SK-N-SH treated with all-trans-retinoic acid at 6 μM for 48 hours (cell line): ENCODE results near the gene PTPRD.

Source experiments
- ATAC-seq: fragments of 200-7000 bp; cut with Tn5 transposase; 3 replicates; pipeline ENCODE4 v1.9.1; 2020; ENCODE audit warnings: mild to moderate bottlenecking, moderate library complexity
- ARNTL ChIP-seq: fragments of 450-650 bp; formaldehyde crosslinking; IDR thresholded peaks from 2 replicates; pipeline ENCODE4 v1.5.0; 2020; ENCODE audit warnings: low read depth, mild to moderate bottlenecking, moderate library complexity, borderline replicate concordance
- BACH2 ChIP-seq: fragments of 250-450 bp; sonication (Bioruptor Pico); IDR thresholded peaks from 2 replicates; pipeline ENCODE4 v1.9.0; 2021; ENCODE audit warnings: mild to moderate bottlenecking, borderline replicate concordance
- CSDC2 ChIP-seq: fragments of 250-450 bp; sonication (Bioruptor Pico); IDR thresholded peaks from 2 replicates; pipeline ENCODE4 v1.5.0; 2020; ENCODE audit warnings: mild to moderate bottlenecking, moderate library complexity
- ESRRG ChIP-seq: fragments of 250-450 bp; sonication (Bioruptor Pico); IDR thresholded peaks from 2 replicates; pipeline ENCODE4 v1.6.1; 2021; ENCODE audit warnings: mild to moderate bottlenecking
- ISL1 ChIP-seq: fragments of 250-450 bp; sonication (Bioruptor Pico); IDR thresholded peaks from 2 replicates; pipeline ENCODE4 v2.1.2; 2022; ENCODE audit warnings: mild to moderate bottlenecking, moderate library complexity
- OSR1 ChIP-seq: fragments of 250-450 bp; sonication (Bioruptor Pico); IDR thresholded peaks from 2 replicates; pipeline ENCODE4 v1.8.0; 2022; ENCODE audit warnings: moderate library complexity, mild to moderate bottlenecking, inconsistent platforms
- PPARA ChIP-seq: fragments of 250-450 bp; sonication (Bioruptor Pico); IDR thresholded peaks from 2 replicates; pipeline ENCODE4 v1.5.0; 2020; ENCODE audit warnings: mild to moderate bottlenecking, borderline replicate concordance
- RARB ChIP-seq: fragments of 250-450 bp; sonication (Bioruptor Pico); IDR thresholded peaks from 2 replicates; pipeline ENCODE4 v1.8.0; 2021; ENCODE audit warnings: mild to moderate bottlenecking, moderate library complexity
- TCF4 ChIP-seq: fragments of 250-450 bp; sonication (Bioruptor Pico); IDR thresholded peaks from 2 replicates; pipeline ENCODE4 v1.8.0; 2021; ENCODE audit warnings: mild to moderate bottlenecking, moderate library complexity, borderline replicate concordance
- TOX ChIP-seq: fragments of 250-450 bp; sonication (Bioruptor Pico); IDR thresholded peaks from 2 replicates; pipeline ENCODE4 v1.8.0; 2021; ENCODE audit warnings: mild to moderate bottlenecking, moderate library complexity, borderline replicate concordance
- ZC3H10 ChIP-seq: fragments of 250-450 bp; sonication (Bioruptor Pico); IDR thresholded peaks from 2 replicates; pipeline ENCODE4 v1.5.1; 2021; ENCODE audit warnings: mild to moderate bottlenecking, moderate library complexity
- ZFP3 ChIP-seq: fragments of 250-450 bp; sonication (Bioruptor Pico); IDR thresholded peaks from 2 replicates; pipeline ENCODE4 v1.5.0; 2020; ENCODE audit warnings: mild to moderate bottlenecking, moderate library complexity
- ZFP30 ChIP-seq: fragments of 450-650 bp; formaldehyde crosslinking; IDR thresholded peaks from 2 replicates; pipeline ENCODE4 v1.5.0; 2022; ENCODE audit warnings: mild to moderate bottlenecking, moderate library complexity
- ZNF70 ChIP-seq: fragments of 450-650 bp; formaldehyde crosslinking; IDR thresholded peaks from 2 replicates; pipeline ENCODE4 v1.5.0; 2020; ENCODE audit warnings: mild to moderate bottlenecking, moderate library complexity
- ZNF8 ChIP-seq: fragments of 450-650 bp; formaldehyde crosslinking; IDR thresholded peaks from 2 replicates; pipeline ENCODE4 v1.5.0; 2020; ENCODE audit warnings: mild to moderate bottlenecking, moderate library complexity
- TF ChIP-seq, protein P1 (sequence below): fragments of 250-450 bp; sonication (Bioruptor Pico); IDR thresholded peaks from 2 replicates; pipeline ENCODE4 v1.5.1; 2020; ENCODE audit warnings: low read depth, mild to moderate bottlenecking, moderate library complexity
- TF ChIP-seq, protein P2 (sequence below): fragments of 250-450 bp; sonication (Bioruptor Pico); IDR thresholded peaks from 2 replicates; pipeline ENCODE4 v1.8.0; 2021; ENCODE audit warnings: low read depth, mild to moderate bottlenecking, moderate library complexity, borderline replicate concordance
- TF ChIP-seq, protein P3 (sequence below): fragments of 250-450 bp; sonication (Bioruptor Pico); IDR thresholded peaks from 2 replicates; pipeline ENCODE4 v1.5.1; 2021; ENCODE audit warnings: mild to moderate bottlenecking, moderate library complexity
- TF ChIP-seq, protein P4 (sequence below): fragments of 250-450 bp; sonication (Bioruptor Pico); IDR thresholded peaks from 2 replicates; pipeline ENCODE4 v1.5.0; 2020; ENCODE audit warnings: mild to moderate bottlenecking, moderate library complexity

Gene PTPRD

DNA sequence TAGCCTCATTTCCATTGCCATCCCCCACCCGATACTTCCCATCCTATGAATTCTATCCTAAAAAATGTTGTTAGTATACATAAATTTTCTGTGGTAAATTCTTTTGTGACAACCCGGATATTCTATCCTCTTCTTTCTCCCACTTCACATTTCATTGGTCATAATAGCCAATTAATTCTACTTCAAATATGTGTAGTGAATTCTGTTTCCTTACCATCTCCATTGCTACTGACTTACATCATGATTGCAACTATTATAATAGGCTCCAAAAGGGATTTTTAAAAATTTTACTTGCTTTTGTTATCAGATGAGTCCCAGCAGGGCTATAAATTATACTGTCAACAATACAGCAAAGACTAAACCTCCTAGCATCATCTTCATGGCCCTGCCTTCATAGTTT lies 1326.8 kb downstream of the PTPRD start:
- TF ChIP-seq ISL1 (no peak), OSR1 (no peak), TCF4 (no peak), ESRRG (CRISPR knock-in tag) (no peak), ZC3H10 (no peak), ZNF70 (CRISPR knock-in tag) (no peak), PPARA (no peak), TOX (CRISPR knock-in tag) (no peak), ZFP30 (CRISPR knock-in tag) (no peak), BACH2 (CRISPR knock-in tag) (no peak), ZNF8 (CRISPR knock-in tag) (no peak), ARNTL (CRISPR knock-in tag) (no peak)
- TF ChIP-seq, protein P1, sequence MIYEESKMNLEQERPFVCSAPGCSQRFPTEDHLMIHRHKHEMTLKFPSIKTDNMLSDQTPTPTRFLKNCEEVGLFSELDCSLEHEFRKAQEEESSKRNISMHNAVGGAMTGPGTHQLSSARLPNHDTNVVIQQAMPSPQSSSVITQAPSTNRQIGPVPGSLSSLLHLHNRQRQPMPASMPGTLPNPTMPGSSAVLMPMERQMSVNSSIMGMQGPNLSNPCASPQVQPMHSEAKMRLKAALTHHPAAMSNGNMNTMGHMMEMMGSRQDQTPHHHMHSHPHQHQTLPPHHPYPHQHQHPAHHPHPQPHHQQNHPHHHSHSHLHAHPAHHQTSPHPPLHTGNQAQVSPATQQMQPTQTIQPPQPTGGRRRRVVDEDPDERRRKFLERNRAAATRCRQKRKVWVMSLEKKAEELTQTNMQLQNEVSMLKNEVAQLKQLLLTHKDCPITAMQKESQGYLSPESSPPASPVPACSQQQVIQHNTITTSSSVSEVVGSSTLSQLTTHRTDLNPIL: no peak
- TF ChIP-seq, protein P2, sequence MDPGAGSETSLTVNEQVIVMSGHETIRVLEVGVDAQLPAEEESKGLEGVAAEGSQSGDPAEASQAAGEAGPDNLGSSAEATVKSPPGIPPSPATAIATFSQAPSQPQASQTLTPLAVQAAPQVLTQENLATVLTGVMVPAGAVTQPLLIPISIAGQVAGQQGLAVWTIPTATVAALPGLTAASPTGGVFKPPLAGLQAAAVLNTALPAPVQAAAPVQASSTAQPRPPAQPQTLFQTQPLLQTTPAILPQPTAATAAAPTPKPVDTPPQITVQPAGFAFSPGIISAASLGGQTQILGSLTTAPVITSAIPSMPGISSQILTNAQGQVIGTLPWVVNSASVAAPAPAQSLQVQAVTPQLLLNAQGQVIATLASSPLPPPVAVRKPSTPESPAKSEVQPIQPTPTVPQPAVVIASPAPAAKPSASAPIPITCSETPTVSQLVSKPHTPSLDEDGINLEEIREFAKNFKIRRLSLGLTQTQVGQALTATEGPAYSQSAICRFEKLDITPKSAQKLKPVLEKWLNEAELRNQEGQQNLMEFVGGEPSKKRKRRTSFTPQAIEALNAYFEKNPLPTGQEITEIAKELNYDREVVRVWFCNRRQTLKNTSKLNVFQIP (CRISPR knock-in tag): no peak
- TF ChIP-seq, protein P3, sequence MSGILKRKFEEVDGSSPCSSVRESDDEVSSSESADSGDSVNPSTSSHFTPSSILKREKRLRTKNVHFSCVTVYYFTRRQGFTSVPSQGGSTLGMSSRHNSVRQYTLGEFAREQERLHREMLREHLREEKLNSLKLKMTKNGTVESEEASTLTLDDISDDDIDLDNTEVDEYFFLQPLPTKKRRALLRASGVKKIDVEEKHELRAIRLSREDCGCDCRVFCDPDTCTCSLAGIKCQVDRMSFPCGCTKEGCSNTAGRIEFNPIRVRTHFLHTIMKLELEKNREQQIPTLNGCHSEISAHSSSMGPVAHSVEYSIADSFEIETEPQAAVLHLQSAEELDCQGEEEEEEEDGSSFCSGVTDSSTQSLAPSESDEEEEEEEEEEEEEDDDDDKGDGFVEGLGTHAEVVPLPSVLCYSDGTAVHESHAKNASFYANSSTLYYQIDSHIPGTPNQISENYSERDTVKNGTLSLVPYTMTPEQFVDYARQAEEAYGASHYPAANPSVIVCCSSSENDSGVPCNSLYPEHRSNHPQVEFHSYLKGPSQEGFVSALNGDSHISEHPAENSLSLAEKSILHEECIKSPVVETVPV (CRISPR knock-in tag): no peak
- no peak for ATAC-seq

DNA sequence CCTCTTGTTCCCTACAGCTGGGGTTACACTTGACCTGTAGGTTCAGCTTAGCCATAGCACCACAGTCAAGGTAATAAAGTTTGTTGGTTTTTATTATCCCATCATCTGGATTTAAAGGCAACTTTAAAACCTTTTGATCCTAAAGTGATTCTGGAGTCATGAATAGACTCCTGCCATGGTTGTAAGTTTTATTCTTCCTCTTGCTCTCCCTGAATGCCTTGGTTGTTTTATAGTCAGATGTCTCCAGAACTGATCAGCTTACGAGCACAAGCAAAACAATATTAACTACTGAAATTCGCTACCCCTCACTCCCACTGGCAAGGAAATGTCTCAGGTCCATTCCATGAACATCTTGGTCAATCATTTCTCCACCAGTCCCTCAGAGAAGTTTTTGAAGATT lies 1328.6 kb downstream of the PTPRD start:
- no peak for ATAC-seq
- TF ChIP-seq, protein P3 (CRISPR knock-in tag): no peak
- no peak for TF ChIP-seq ZFP30 (CRISPR knock-in tag)
- TF ChIP-seq, all 23 proteins: peak for 0

DNA sequence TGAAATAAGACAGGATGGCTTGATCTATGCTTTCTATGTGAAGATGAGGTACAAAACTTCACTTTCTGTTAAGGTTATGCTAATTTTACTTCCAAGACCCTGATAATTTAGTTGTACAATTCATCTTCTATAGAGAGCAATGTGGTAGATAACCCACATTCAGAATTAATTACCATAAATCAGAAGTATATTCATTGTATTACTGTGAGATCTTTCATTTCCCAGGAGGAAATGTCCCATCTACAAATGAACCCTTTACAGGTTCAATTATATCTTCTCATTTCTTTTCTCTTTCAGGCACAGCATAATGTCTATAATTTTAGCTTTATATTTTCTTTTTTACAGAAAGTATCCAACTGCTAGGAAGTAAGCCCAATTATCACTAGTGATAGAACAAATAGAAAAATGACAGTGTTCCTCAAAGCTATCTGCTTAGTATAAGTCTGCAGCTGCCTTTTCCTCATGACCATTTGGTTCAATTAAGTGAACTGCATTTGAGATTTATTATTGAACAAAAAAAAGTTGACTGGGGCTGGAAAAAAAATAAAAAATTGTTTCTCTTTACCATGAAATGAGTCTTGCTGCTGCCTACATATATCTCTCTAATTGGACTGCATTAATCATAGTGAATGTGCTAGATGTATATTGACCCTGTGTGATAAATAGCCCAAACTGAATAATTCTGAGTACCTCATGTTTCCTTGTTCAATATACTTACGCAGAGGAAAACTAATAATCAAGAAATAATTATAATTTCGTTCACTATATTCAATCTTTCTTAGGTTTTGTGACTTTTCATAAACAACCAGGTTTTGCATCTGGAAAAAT lies 1329.4 kb downstream of the PTPRD start:
- TF ChIP-seq TCF4 (no peak), ZNF70 (CRISPR knock-in tag) (no peak), ARNTL (CRISPR knock-in tag) (no peak), OSR1 (no peak), ZFP30 (CRISPR knock-in tag) (no peak), ZNF8 (CRISPR knock-in tag) (no peak), ISL1 (no peak), CSDC2 (no peak), RARB (CRISPR knock-in tag) (no peak), ESRRG (CRISPR knock-in tag) (no peak), TOX (CRISPR knock-in tag) (no peak), ZFP3 (CRISPR knock-in tag) (no peak), ZC3H10 (no peak)
- TF ChIP-seq, protein P1: no peak
- TF ChIP-seq, protein P4, sequence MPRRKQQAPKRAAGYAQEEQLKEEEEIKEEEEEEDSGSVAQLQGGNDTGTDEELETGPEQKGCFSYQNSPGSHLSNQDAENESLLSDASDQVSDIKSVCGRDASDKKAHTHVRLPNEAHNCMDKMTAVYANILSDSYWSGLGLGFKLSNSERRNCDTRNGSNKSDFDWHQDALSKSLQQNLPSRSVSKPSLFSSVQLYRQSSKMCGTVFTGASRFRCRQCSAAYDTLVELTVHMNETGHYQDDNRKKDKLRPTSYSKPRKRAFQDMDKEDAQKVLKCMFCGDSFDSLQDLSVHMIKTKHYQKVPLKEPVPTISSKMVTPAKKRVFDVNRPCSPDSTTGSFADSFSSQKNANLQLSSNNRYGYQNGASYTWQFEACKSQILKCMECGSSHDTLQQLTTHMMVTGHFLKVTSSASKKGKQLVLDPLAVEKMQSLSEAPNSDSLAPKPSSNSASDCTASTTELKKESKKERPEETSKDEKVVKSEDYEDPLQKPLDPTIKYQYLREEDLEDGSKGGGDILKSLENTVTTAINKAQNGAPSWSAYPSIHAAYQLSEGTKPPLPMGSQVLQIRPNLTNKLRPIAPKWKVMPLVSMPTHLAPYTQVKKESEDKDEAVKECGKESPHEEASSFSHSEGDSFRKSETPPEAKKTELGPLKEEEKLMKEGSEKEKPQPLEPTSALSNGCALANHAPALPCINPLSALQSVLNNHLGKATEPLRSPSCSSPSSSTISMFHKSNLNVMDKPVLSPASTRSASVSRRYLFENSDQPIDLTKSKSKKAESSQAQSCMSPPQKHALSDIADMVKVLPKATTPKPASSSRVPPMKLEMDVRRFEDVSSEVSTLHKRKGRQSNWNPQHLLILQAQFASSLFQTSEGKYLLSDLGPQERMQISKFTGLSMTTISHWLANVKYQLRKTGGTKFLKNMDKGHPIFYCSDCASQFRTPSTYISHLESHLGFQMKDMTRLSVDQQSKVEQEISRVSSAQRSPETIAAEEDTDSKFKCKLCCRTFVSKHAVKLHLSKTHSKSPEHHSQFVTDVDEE (CRISPR knock-in tag): no peak
- TF ChIP-seq, protein P2 (CRISPR knock-in tag): no peak
- ATAC-seq: no peak
